Stimulated activated CD8-positive, alpha-beta memory T cell treated with anti-CD3 and anti-CD28 coated beads, Interleukin-15, amount 100 ng/mL, for 1 hour (primary cell): Measurements from ENCODE around the gene DEK.
"Not testable (repeated sequence)": the region's sequence is repeated elsewhere in the genome, so short reads cannot be mapped to it uniquely, and the experiment has no call there.

Experiments used
- DNase-seq: peaks from one replicate; pipeline ENCODE4 v3.0.0-alpha.2; 2020; ENCODE audit warnings: low read depth

Gene DEK

DNA sequence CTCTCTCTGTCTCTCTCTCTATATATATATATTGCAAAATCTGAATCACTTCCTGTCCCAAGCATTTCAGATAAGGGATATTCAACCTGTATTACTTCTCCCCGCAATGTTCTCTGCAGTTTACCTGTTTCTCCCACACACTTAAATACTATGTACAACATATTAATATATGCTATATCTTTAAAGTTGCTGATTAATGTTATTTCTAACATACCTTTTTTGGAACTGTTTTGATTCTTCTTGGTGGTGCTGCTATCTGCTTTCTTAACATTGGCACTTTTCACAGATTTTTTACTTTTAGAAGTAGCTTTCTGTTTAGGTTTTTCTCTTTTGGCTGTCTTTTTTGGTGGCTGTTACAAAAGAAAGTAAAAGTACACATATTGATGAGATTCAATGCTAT, 27.2 kb downstream of the DEK start:
- DNase-seq: no peak

DNA sequence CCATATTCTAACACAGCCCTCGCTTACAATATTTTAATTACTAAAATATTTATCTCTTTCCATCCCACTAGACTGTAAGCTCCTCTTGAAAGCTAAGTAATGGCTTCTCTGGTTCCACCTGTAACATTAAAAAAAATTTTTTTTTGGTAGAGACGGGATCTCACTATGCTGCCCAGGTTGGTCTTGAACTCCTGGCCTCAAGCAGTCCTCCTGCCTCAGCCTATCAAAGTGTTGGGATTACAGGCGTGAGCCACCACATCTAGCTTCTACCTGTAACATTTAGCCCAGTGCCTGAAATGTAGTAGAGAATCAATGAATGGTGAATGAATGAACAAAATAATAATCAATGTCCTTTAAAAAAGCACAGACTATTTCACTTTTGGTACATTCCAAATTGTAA, 28.8 kb downstream of the DEK start:
- no peak for DNase-seq

DNA sequence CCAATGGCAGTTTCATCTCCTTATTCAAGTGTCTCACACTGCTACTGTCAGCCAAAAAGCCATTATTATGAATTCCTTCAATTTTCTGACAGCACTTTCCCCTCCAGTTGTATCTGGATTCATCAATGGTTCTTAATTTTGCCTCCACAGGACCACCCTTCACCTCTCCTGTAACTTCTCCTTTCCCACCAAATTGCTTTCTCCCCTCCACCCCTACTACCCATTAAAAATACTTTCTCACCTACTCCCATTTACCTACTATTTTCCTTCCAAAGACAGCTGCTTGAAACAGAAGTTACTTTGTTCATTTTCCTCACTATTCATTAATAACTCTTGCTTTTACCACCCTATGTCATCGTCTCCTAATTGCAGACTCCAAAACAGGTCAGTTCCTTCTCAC, 29.8 kb downstream of the DEK start:
- DNase-seq: no peak

DNA sequence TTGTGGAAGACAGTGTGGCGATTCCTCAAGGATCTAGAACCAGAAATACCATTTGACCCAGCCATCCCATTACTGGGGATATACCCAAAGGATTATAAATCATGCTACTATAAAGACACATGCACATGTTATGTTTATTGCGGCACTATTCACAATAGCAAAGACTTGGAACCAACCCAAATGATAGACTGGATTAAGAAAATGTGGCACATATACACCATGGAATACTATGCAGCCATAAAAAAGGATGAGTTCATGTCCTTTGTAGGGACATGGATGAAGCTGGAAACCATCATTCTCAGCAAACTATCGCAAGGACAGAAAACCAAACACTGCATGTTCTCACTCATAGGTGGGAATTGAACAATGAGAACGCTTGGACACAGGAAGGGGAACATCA, 30.6 kb downstream of the DEK start:
- DNase-seq: not testable (repeated sequence)

DNA sequence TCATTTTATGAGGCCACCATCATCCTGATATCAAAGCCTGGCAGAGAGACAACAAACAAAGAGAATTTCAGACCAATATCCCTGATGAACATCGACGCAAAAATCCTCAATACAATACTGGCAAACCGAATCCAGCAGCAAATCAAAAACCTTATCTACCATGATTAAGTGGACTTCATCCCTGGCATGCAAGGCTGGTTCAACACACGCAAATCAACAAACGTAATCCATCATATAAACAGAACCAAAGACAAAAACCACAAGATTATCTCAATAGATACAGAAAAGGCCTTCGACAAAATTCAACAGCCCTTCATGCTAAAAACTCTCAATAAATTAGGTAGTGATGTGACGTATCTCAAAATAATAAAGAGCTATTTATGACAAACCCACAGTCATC, 32.5 kb downstream of the DEK start:
- not testable (repeated sequence) for DNase-seq

DNA sequence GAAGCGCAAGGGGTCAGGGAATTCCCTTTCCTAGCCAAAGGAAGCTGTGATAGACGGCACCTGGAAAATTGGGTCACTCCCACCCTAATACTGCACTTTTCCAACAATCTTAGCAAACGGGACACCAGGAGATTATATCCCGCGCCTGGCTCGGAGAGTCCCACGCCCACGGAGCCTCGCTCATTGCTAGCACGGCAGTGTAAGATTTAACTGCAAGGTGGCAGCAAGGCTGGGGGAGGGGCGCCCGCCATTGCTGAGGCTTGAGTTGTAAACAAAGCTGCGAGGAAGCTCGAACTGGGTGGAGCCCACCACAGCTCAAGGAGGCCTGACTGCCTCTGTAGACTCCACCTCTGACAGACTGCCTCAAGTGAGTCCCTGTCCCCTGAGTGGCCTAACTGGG, 35.7 kb downstream of the DEK start:
- not testable (repeated sequence) for DNase-seq

DNA sequence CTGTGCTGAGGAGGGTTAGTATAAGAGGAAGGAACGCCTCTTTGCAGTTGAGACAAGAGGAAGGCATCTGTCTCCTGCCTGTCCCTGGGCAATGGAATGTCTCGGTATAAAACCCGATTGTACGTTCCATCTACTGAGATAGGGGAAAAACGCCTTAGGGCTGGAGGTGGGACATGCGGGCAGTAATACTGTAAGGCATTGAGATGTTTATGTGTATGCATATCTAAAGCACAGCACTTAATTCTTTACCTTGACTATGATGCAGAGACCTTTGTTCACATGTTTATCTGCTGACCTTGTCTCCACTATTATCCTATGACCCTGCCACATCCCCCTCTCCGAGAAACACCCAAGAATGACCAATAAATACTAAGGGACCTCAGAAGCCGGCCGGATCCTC, 37.2 kb downstream of the DEK start:
- DNase-seq: not testable (repeated sequence)

DNA sequence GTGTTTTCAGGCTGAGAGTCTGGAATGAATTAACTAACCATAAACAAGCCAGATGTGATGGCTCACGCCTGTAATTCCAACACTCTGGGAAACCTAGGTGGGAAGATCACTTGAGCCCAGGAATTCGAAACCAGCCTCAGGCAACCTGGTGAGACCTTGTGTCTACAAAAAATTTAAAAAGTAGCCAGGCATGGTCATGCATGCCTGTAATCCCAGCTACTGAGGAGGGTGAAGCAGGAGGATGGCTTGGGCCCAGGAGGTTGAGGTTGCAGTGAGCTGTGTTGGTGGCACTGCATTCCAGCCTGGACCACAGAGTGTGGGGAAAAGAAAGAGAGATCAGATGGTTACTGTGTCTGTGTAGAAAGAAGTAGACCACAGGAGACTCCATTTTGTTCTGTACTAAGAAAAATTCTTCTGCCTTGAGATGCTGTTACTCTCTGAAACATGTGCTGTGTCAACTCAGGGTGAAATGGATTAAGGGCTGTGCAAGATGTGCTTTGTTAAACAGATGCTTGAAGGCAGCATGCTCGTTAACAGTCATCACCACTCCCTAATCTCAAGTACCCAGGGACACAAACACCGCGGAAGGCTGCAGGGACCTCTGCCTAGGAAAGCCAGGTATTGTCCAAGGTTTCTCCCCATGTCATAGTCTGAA, 37.8 kb downstream of the DEK start:
- DNase-seq: not testable (repeated sequence)

DNA sequence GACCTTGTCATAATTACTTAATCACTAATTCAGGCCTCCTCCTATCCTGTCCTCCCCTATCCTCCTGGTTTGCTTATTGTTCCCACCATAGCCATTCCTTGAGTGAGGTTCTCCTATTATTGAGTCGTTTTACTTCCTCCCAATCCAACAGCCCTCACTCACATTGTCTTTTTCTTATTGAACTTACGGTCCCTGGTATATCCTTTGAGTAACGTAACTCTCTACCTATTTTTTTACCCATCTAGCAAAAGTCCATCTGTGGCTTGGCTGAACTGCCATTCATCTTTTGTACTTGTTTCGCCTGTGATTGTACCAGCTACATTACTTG, 43.1 kb downstream of the DEK start:
- DNase-seq: no peak

DNA sequence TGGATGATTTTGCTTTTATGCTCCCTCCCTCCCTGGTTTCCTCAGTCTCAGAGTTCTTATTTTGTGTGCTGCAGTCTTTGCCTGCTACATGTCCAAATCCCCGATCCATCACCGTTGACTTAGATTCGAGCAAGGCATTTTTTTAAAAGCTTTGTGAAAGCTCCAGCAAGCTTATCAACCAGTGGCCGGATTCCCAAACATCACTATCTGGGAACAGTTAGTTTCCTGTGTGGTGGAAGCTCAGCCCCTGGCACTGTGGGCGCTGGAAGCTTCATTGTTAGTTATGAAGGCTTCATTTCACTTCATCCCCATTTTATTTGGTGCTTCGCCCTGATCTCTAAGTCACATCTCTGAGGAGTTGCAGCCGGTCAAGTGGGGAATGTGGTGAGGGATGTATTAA, 44.7 kb downstream of the DEK start:
- no peak for DNase-seq

DNA sequence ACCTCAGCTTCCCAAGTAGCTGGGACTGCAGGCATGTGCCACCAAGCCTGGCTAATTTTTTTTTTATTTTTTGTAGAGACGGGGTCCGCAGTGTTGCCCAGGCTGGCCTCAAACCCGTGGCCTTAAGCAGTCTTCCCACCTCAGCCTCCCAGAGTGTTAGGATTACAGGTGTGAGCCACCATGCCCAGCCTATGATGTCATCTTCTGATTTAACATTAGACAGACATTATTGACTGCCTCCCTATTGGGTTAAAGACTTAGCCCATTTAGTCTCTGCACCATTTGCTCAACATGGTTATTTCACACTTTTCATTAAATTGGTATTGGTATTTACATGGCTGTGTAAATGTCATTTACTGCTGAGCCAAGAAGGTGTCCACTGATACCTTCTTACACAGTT, 46.1 kb downstream of the DEK start:
- DNase-seq: no peak

DNA sequence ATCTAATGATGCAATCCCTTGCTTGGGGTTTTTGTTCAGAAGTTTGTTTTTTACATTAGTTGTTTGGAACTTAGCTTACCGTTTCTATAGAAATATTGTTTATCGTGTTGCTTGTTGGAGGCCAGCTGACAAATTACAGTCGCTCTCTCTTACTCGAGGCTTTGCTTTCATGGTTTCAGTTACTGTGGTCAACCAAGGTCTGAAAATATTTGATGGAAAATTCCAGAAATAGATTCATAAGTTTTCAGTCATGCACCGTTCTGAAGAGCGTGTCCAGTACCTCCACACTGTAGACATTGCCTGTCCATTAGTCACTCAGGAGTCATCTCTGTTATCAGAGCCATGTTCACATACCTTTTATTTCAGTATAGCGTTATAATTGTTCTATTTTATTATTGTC, 47.9 kb downstream of the DEK start:
- DNase-seq: no peak

DNA sequence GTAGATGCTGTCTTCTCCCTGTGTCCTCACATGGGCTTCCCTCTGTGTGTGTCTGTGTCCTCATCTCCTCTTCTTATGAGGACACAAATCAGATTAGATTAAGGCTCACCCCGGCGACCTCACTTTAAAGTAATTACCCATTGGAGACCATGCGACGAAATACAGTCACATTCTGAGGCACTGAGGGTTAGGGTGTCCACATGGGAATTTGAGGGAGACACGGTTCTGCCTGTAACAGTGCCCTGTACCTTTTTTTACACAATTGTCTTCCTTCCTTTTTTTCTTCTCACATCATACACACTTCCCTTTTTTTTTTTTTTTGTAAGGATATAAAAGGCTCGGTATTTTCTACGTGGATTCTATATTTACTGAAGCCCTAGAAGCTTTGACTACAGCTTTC, 48.9 kb downstream of the DEK start:
- DNase-seq: no peak

DNA sequence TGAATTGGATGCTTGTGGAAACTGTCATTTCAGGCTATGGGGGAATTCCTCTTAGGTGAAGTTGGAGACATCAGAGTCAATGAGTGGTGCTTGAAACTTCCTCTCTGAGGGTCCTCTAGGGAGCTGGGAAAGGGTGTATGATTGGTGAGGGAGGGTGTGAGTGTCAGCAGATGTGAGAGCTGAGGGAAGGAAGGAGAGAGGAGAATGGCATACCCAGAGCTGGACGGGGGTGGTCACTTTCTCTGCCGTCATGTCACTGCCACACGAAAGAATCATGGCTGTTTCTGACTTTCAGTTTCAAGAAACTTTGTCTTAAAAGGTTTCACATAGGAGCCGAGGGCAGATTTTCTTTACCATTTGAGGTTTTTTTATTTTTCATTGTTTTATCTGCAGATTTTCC, 50.3 kb downstream of the DEK start:
- DNase-seq: no peak

DNA sequence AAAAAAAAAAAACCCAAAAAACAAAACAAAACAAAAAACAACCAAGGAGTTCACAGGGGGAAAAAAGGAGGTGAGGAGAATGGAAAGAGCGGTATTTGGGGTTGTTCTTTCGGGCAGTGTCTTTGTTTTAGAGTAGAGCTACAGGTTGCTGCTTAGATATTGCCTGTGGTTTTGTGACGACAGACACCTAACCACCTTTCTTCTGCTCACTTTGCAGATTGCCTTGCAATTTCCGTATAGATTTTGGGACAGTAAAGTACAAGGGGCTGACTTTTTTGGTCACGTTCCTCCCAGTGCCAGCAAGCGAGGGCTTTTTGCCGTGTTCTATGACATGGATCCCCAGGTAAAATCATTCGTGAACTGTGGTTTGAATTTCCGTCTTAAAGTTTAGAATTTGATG, 50.9 kb downstream of the DEK start:
- no peak for DNase-seq

DNA sequence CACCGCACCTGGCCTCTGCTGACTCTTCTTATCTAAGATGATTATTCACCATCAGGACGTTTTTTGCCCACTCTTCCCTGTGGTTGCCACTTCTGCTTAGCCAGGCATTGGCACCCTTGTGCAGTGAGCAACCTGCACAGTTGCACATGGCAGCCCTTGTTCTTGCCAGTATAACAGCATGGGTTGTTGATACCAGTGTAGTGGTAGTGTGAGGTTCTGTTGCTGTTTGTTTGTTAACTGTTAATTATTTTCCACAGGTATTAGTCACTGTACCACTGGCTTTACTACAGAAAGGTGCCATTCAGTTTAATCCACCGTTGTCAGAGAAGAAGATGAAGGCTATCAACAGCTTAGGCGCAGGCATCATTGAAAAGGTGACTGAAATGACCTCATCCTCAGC, 52.1 kb downstream of the DEK start:
- DNase-seq: no peak

DNA sequence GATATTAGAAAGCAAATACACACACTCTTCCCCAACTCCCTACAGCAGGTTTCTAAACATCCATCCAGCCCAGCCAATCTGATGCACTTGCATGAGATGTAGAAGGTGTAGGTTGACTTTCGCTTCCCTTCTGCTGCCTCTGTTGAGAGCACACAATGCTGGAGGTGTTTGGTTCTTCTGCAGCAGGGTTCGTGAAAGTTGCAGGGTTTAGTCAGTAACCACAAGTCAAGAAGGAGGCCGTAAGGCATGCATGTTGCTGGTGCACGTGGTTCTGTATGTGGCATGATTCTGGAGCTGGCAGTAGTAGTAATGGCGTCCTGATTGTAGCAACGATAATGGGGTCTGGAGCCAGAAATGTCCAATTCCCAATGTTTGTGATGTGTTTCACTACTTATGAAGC, 53.0 kb downstream of the DEK start:
- DNase-seq: no peak

DNA sequence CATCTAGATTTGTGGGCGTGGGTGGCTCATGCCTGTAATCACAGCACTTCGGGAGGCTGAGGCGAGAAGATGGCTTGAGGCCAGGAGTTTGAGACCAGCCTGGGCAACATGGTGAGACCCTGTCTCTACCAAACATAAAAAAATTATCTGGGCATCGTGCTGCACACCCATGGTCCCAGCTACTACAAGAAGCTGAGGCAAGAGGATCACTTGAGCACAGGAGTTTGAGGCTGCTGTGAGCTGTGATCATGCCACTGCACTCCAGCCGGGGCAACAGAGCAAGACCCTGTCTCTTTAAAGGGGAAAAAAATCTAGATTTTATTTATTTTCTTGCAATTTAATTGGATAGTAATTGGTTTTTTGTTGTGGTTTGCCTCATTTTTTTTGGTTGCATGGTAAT, 53.6 kb downstream of the DEK start:
- no peak for DNase-seq

DNA sequence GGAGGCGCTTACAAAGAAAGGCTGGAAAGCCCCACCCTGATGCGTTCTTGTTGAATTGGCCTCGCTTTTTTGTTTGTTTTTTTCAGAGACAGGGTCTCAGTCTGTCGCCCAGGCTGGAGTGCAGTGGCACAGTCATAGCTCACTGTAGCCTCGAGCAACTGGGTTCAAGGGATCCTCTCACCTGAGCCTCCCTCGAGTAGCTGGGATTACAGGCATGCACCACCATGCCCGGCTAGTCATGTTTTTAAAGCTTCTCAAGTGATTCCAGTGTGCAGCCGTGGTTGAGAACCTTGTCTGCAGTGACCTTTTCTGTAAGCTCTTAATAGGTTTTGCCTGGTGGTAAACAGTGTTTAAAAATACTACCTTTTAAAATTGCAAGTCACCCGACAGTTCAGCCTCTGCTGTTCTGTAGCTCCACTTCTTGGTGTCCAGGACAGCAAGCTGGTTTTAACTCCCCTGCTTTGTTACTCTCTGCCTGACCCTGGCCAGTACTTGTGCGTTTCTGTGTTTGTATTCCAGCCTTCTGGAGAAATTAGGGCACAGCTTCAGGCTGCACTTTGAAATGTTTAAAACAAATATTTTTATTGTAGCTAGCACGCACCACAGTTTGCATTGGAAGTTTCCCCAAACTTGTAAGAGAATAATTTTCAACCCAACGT, 54.7 kb downstream of the DEK start:
- no peak for DNase-seq

DNA sequence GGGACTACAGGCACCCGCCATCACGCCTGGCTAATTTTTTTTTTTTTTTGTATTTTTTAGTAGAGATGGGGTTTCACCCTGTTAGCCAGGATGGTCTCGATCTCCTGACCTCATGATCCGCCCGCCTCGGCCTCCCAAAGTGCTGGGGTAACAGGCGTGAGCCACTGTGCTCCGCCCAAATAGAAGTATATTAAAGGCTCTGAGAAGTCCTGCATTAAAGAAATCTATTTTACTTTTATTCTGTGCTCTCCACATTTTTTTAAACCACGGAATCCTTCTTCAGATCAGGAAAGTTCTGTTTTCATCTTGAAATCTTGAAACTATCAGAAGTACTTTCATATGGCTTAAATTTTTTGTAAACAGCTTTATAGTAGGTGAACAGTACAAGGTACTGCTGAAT, 55.6 kb downstream of the DEK start:
- DNase-seq: not testable (repeated sequence)

DNA sequence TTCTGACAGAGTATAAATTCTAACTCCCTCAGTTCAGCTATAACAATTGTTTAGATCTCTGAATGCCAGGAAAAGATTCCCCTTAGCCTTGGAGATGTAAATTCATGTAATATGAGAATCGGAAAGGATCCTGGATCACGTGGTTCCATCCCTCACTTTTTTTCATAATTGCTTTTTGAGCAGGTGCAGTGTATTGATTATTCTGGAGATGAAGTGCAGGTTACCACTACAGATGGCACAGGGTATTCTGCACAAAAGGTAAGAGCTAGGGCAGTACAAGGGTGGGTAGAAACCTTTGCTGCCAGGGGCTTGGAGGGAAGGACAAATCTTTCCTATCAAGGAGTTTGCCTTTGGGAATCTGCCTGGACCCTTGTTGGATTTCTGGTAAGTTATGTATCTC, 56.4 kb downstream of the DEK start:
- DNase-seq: no peak

DNA sequence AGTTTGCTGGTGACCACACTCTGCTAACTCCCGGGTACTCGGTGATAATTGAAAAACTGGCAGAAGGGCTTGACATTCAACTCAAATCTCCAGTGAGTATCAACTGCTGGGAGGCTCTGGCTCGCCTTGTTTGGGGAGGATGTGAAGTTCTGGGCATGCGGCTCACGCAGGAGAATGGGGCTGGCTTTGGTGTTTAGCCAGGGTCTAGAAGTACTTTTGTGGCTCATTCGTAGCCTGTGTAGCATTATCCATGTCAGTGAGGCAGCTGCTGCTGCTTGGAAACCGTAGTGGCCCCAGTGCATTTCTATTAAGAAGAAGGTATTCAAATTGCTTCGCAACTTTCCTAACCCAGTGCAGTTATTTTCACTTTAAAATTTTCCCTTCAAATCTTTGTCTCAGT, 56.9 kb downstream of the DEK start:
- no peak for DNase-seq

DNA sequence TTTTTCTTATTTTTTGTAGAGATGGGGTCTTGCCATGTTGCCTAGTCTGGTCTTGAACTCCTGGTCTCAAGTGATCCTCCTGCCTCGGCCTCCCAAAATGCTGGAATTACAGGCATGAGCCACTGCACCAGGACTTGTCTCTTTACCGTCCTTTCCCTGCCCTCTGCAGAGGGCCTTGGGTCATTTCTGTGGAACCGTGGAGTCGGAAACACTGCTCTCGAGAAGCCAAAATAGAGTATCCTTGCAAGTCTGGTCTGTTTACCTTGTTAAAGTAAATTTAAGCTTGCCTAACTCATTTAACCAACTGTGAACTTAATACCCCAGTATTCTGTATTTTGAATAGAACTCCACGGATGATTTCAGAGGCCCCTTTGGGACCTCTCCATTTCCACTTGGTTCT, 57.7 kb downstream of the DEK start:
- no peak for DNase-seq

DNA sequence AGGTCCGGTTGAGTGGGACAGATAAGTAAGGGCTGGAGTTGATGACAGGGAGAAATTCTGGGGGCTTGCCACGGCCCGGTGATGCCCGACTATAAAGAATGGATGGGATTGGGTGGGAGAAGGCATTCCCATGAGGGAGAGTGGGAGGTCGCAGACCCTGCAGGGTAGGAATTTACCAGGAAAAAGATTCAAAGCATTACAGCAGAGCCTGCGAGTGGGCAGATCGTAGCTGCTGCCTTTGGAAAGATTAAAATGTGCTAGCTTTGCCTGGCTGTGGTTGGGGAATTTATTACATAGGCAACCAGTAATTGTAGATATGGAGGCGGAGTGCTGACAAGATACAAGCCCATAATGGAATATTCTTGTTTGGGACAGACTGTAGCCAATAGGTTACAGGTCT, 59.6 kb downstream of the DEK start:
- no peak for DNase-seq

DNA sequence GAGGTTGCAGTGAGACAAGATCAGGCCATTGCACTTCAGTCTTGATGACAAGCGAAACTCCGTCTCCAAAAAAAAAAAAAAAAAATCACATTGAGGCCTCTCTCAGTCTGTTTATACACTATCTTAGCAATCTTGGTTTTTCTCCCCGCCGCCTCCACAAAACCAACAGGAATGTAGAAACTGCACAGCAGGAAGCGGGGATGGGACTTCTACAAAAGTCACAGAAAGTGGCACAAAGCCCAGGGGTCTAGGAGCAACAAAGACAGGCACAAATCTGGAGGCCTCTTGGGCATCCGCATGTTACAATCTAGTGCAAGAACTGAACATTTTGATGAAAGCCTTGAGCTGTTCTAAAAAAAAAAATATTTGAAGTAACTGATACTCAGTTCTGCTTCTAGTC, 60.5 kb downstream of the DEK start:
- DNase-seq: no peak
